Activated naive CD4-positive, alpha-beta T cell treated with anti-CD3 and anti-CD28 coated beads, Interleukin-2, amount 50 U/mL, for 24 hours (primary cell): ENCODE results near the gene JUND.

Experiments used
- H3K27ac Mint-ChIP-seq: one replicate; pipeline ENCODE4 v1.8.0; 2021; ENCODE audit warnings: mild to moderate bottlenecking, mixed read lengths
- H3K27me3 Mint-ChIP-seq: one replicate; pipeline ENCODE4 v1.8.0; 2021; ENCODE audit warnings: mixed read lengths
- H3K36me3 Mint-ChIP-seq: one replicate; pipeline ENCODE4 v1.8.0; 2021; ENCODE audit warnings: mixed read lengths
- H3K4me1 Mint-ChIP-seq: one replicate; pipeline ENCODE4 v1.8.0; 2021; ENCODE audit warnings: mixed read lengths
- H3K4me3 Mint-ChIP-seq: one replicate; pipeline ENCODE4 v1.8.0; 2021; ENCODE audit warnings: mild to moderate bottlenecking, mixed read lengths
- H3K9me3 Mint-ChIP-seq: one replicate; pipeline ENCODE4 v1.8.0; 2021; ENCODE audit warnings: mixed read lengths

Gene JUND

DNA sequence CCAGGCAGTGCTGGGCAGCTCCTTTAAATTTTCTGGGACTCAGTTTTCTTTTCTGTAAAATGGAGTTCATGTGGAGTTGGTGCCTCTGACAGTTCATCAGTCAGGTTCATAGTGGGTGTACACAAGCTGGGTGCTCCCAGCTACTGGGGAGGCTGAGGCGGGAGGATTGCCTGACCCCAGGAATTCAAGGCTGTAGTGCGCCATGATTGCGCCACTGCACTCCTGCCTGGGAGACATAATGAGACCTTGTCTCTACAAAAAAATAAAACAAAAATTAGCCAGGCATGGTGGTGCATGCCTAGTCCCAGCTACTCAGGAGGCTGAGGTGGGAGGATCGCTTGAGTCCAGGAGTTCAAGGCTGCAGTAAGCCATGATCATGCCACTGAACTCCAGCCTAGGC, 28.3 kb downstream of the JUND start:
- Mint-ChIP-seq H3K4me3 (no peak overlapping the region), H3K4me1 (peaks cover 3% of the 10 kb centered on the region), H3K27me3 (peaks cover 14% of the 10 kb centered on the region), H3K36me3 (no peaks in the 10 kb centered on the region), H3K27ac (no peak overlapping the region), H3K9me3 (no peaks in the 10 kb centered on the region)

DNA sequence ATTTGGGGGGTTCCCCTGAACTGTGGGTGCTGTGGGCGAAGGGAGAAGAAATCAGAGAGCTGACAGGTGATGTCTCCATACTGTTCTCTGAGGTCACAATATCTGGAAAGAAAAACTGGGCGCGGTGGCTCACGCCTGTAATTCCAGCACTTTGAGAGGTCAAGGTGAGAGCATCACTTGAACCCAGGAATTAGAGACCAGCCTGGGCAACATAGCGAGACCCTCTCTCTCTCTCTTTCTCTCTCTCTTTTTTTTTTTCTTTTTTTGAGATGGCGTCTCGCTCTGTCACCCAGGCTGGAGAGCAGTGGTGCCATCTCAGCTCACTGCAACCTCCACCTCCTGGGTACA, 29.1 kb downstream of the JUND start:
- H3K4me1 Mint-ChIP-seq = peaks cover 3% of the 10 kb centered on the region

GRCh38 chr19:18251587-18252369, 29.6 kb downstream of the JUND start:
- H3K27ac Mint-ChIP-seq = no peak overlapping the region
- H3K4me1 Mint-ChIP-seq = peaks cover 3% of the 10 kb centered on the region
- peaks cover 14% of the 10 kb centered on the region for H3K27me3 Mint-ChIP-seq
- no peak overlapping the region for H3K4me3 Mint-ChIP-seq
- H3K36me3 Mint-ChIP-seq = no peaks in the 10 kb centered on the region
- no peaks in the 10 kb centered on the region for H3K9me3 Mint-ChIP-seq

More for the DNA sequence above, 29.1 kb downstream of the JUND start:
- Mint-ChIP-seq H3K27ac (no peak overlapping the region), H3K9me3 (no peaks in the 10 kb centered on the region), H3K4me3 (no peak overlapping the region), H3K36me3 (no peaks in the 10 kb centered on the region), H3K27me3 (peaks cover 14% of the 10 kb centered on the region)

DNA sequence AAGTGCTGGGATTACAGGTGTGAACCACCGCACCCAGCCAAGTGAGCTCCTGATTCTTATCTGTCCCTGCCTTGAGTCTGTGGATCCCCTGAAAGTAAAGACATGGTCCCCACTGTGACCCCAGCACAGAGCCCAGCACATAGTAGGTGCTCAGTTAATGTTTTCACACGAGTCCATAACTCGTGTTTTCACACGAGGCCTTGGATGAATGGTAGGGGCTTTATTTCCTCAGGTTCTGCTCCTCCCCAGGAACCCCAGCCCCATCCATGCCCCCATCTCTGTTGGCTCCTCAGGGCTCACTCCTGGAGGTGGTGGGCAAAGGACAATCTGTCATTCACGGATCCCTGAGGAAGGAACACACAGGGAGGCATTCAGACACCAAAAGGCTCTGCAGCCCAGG, 31.6 kb downstream of the JUND start:
- Mint-ChIP-seq H3K36me3 (no peaks in the 10 kb centered on the region), H3K4me3 (no peak overlapping the region), H3K9me3 (no peaks in the 10 kb centered on the region), H3K27ac (no peak overlapping the region), H3K27me3 (peaks cover 12% of the 10 kb centered on the region), H3K4me1 (peaks cover 3% of the 10 kb centered on the region)

- Mint-ChIP-seq H3K4me1 (no peaks in the 10 kb centered on the region), H3K36me3 (no peaks in the 10 kb centered on the region), H3K27ac (no peak overlapping the region), H3K4me3 (no peak overlapping the region), H3K27me3 (no peaks in the 10 kb centered on the region), H3K9me3 (no peaks in the 10 kb centered on the region)
These were observed 36.1 kb downstream of the JUND start for GRCh38 chr19:18245297-18245696.

- no peaks in the 10 kb centered on the region for H3K36me3 Mint-ChIP-seq
- peaks cover 15% of the 10 kb centered on the region for H3K27me3 Mint-ChIP-seq
These were observed 42.1 kb downstream of the JUND start for GRCh38 chr19:18239303-18239702.

DNA sequence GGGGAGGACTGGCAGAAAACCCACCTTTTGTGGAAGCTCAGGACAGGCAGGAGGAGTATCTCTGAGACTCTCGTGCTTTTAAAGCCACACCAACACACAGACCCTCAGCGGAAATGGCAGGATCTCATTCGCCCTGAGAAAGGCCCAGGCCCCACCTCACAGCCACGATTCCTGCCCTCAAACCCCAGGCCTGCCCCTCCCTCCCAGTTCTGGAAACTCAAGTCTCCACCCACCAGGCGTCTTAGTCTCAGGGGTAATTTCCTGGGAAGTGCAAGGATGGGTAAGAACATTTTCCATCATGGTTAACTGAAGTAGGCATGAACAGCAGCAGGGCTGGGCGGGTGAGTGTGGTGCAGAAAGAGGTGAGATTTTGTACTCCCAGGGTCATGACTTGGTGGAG, 47.2 kb downstream of the JUND start:
- Mint-ChIP-seq H3K4me3 (no peak overlapping the region), H3K27me3 (peaks cover 45% of the 10 kb centered on the region), H3K36me3 (peaks cover 2% of the 10 kb centered on the region), H3K4me1 (no peaks in the 10 kb centered on the region), H3K27ac (no peak overlapping the region), H3K9me3 (no peaks in the 10 kb centered on the region)

More at GRCh38 chr19:18239303-18239702, 42.1 kb downstream of the JUND start:
- Mint-ChIP-seq H3K27ac (peak overlapping the region; percentile 55), H3K9me3 (no peaks in the 10 kb centered on the region), H3K4me1 (no peaks in the 10 kb centered on the region), H3K4me3 (no peak overlapping the region)

DNA sequence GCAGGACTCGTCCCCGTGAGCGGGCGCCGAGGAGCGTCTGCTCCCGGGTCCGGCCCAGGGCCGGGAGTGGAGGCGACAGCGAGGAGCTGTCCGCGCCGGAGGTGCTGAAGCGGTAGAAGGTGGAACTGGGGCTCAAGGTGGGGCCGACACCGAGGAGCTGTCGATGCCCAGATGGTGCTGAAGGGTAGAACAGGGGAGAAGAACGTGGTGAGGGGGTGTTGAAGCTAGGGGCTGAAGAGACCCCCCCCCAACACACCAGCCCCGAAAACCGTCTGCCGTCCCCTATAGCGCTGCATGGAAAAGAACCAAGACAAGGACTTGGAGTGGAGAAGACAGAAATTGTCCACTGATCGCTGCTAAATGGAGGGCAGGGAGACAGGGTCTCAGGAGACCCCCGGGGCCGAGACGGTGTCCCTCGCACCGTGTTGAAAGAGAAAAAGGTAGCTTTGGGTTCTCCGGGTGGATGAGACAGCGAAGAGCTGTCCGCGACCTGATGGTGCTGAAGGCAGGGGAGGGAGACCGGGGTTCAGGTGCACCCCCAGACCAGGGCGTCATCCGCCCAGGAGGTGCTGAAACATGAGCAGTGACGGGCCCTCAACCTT, 48.1 kb downstream of the JUND start:
- Mint-ChIP-seq H3K27ac (peak overlapping the region; percentile 68), H3K9me3 (no peaks in the 10 kb centered on the region), H3K27me3 (peaks cover 45% of the 10 kb centered on the region), H3K4me3 (no peak overlapping the region), H3K4me1 (no peaks in the 10 kb centered on the region), H3K36me3 (peaks cover 2% of the 10 kb centered on the region)

- Mint-ChIP-seq H3K27me3 (peaks cover 49% of the 10 kb centered on the region), H3K4me3 (no peak overlapping the region), H3K27ac (no peak overlapping the region), H3K36me3 (peaks cover 2% of the 10 kb centered on the region), H3K4me1 (no peaks in the 10 kb centered on the region), H3K9me3 (no peaks in the 10 kb centered on the region)
These were observed 48.7 kb downstream of the JUND start for GRCh38 chr19:18232540-18233223.

- Mint-ChIP-seq H3K27ac (no peak overlapping the region), H3K36me3 (peaks cover 2% of the 10 kb centered on the region), H3K27me3 (peaks cover 56% of the 10 kb centered on the region), H3K9me3 (no peaks in the 10 kb centered on the region), H3K4me1 (peaks cover 1% of the 10 kb centered on the region), H3K4me3 (no peak overlapping the region)
These were observed 49.6 kb downstream of the JUND start for GRCh38 chr19:18231775-18232174.

DNA sequence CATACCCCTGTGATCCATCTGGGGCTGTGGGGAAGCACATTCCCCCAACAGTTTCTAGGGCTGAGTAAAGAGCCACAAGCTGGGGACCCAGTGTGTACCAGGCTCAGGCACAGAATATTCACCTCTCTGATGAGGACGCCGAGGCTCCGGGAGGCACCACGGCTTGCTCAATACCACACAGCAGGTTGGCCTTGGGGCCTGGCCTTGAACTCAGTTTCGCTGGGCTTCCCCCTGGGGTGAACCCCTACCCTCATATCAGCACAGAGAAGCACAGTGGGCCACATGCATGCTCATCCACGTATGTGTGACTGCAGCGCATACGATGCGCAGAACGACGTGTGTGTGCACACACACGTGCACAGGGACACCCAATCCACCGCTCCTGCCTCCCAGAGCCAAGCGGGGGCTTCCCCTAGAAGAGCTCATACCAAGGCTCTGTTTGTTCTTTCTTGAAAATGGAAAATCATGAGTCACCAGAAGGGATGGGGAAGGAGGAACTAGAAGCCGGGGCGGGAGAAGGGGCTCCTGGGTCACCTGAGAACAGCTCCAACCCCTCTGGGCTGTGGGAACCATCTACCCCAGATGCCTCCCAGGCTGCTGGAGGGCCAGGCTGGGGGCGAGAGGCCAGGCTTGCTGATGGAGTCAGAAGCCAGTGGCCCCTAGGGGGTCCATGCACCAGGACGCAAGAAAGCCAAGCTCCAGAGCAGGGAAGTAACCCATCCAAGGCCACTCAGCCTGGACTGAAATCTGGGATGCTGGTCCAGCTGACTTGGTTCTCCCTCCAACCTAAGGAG, 50.3 kb downstream of the JUND start:
- H3K4me1 Mint-ChIP-seq = peaks cover 3% of the 10 kb centered on the region
- H3K9me3 Mint-ChIP-seq = no peaks in the 10 kb centered on the region
- H3K36me3 Mint-ChIP-seq = peaks cover 2% of the 10 kb centered on the region
- peaks cover 56% of the 10 kb centered on the region for H3K27me3 Mint-ChIP-seq
- H3K4me3 Mint-ChIP-seq = no peak overlapping the region
- no peak overlapping the region for H3K27ac Mint-ChIP-seq

DNA sequence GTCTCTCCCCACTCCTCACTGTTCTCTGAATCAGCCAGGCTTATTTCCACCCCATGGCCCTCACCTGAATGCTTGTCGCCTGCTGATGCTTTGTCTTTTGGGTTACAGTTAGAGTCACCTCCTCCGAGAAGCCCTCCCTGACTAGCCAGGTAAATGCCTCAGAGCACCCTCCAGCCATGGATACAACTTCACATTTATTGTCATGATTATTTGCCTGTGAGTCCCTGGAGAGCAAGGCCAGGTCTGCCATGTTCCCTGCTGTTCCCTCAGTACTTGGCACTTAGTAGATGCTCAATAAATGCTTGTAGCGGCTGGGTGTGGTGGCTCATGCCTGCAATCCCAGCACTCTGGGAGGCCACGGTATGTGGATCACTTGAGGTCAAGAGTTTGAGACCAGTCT, 51.5 kb downstream of the JUND start:
- H3K9me3 Mint-ChIP-seq = no peaks in the 10 kb centered on the region
- peaks cover 11% of the 10 kb centered on the region for H3K4me1 Mint-ChIP-seq
- H3K36me3 Mint-ChIP-seq = peaks cover 2% of the 10 kb centered on the region
- H3K27ac Mint-ChIP-seq = no peak overlapping the region
- H3K27me3 Mint-ChIP-seq = peaks cover 55% of the 10 kb centered on the region
- H3K4me3 Mint-ChIP-seq = no peak overlapping the region
